NB4 (cell line): Measurements from ENCODE around the gene RAD51B.

Source experiments
- POLR2A ChIP-seq: IDR thresholded peaks from 2 replicates; pipeline ENCODE4 v1.6.1; 2011; ENCODE audit warnings: mild to moderate bottlenecking; ENCODE audit not compliant: insufficient read length; ENCODE audit errors: extremely low read depth
- TF ChIP-seq, protein P1 (sequence below): IDR thresholded peaks from one replicate; pipeline ENCODE4 v1.5.1; 2012; ENCODE audit warnings: low read depth, low read length

DNA sequence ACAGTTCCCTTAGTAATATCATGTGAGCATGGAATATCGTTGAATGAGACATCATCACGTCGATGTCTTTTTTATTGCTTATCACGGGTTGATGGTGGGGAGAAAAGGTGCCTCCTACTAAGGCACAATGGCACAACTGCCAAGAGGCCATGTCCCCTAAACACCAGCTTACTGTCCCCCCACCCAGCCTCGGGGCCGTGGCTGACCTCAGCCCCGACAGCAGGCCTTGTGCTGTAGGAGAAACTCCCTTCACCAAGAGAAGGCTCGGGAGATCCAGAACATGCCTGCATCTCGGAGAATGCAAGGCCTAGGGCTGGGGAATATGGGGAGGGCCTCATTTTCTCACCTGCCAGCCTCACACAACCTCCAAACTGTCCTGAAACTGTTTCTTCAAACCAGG, 950.5 kb downstream of the RAD51B start:
- TF ChIP-seq, protein P1, sequence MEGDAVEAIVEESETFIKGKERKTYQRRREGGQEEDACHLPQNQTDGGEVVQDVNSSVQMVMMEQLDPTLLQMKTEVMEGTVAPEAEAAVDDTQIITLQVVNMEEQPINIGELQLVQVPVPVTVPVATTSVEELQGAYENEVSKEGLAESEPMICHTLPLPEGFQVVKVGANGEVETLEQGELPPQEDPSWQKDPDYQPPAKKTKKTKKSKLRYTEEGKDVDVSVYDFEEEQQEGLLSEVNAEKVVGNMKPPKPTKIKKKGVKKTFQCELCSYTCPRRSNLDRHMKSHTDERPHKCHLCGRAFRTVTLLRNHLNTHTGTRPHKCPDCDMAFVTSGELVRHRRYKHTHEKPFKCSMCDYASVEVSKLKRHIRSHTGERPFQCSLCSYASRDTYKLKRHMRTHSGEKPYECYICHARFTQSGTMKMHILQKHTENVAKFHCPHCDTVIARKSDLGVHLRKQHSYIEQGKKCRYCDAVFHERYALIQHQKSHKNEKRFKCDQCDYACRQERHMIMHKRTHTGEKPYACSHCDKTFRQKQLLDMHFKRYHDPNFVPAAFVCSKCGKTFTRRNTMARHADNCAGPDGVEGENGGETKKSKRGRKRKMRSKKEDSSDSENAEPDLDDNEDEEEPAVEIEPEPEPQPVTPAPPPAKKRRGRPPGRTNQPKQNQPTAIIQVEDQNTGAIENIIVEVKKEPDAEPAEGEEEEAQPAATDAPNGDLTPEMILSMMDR: no peak
- TF ChIP-seq POLR2A: no peak
